HEK293 (cell line): ENCODE measurements around the gene GLRA2.

Source experiments
- ZNF37A ChIP-seq: fragments of 450-650 bp; IDR thresholded peaks from 2 replicates; pipeline ENCODE4 v1.5.1; 2018; ENCODE audit warnings: missing biosample characterization, missing genetic modification characterization
- TF ChIP-seq, protein P1 (sequence below): fragments of 450-650 bp; formaldehyde crosslinking; IDR thresholded peaks from 2 replicates; pipeline ENCODE4 v1.5.1; 2016; ENCODE audit warnings: missing biosample characterization, missing genetic modification characterization

DNA sequence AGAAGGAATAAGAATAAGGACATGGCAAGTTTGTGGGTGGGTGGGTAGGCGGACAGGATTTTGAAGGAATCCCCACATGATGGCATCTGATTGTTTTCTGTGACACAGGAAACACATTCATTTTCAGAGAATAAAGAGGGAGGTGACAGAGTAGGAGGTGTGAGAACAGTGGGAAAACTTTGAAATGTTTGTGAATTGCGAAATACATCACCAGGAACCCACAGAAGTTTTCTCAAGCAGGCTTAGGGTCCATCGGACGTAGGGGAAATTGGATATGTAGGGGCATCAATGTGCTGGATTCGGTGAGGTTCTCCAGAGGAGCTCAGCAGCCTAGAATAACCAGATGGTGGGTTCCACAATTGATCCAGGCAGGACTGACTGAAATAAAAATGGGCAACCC, 171.6 kb downstream of the GLRA2 start:
- TF ChIP-seq, protein P1, sequence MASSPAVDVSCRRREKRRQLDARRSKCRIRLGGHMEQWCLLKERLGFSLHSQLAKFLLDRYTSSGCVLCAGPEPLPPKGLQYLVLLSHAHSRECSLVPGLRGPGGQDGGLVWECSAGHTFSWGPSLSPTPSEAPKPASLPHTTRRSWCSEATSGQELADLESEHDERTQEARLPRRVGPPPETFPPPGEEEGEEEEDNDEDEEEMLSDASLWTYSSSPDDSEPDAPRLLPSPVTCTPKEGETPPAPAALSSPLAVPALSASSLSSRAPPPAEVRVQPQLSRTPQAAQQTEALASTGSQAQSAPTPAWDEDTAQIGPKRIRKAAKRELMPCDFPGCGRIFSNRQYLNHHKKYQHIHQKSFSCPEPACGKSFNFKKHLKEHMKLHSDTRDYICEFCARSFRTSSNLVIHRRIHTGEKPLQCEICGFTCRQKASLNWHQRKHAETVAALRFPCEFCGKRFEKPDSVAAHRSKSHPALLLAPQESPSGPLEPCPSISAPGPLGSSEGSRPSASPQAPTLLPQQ (tag by site-specific recombination): no peak
- no peak for TF ChIP-seq ZNF37A (tag by site-specific recombination)
